D721Med (cell line): Measurements from ENCODE around the gene HRK.

Experiments used
- DNase-seq: peaks from one replicate; pipeline ENCODE4 v3.0.0; 2011; ENCODE audit warnings: low spot score; ENCODE audit not compliant: insufficient read length
- FAIRE-seq: peaks from 2 replicates; lab custom pipeline; 2011; peaks lifted over from hg19 to GRCh38; lab: Jason Lieb, UNC
- TF ChIP-seq, protein P1 (sequence below): IDR thresholded peaks from 2 replicates; pipeline ENCODE4 v1.5.1; 2012; ENCODE audit warnings: mild to moderate bottlenecking, control low read depth; ENCODE audit not compliant: insufficient read depth; ENCODE audit errors: missing control alignments

HRK gene

DNA sequence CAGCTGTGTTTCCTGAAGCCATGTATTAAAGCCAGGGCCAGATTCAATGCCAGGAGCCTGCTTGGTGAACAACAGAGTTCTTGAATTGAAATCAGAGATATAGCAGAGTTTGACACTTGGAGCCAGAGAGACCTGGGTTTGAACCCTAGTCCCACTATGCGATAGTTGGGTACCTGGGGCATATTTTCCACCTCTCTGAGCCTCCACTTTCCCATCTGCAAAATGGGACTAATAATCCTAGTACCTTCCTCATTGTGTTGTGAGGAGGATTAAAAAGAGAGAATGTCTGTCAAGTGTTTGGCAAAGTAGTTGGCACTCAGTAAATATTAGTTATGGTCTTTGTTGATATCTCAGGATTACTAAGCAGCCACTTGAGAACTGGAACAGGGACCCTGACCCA lies 6.0 kb upstream of the HRK start:
- DNase-seq (no peak), FAIRE-seq (no peak)
- TF ChIP-seq, protein P1, sequence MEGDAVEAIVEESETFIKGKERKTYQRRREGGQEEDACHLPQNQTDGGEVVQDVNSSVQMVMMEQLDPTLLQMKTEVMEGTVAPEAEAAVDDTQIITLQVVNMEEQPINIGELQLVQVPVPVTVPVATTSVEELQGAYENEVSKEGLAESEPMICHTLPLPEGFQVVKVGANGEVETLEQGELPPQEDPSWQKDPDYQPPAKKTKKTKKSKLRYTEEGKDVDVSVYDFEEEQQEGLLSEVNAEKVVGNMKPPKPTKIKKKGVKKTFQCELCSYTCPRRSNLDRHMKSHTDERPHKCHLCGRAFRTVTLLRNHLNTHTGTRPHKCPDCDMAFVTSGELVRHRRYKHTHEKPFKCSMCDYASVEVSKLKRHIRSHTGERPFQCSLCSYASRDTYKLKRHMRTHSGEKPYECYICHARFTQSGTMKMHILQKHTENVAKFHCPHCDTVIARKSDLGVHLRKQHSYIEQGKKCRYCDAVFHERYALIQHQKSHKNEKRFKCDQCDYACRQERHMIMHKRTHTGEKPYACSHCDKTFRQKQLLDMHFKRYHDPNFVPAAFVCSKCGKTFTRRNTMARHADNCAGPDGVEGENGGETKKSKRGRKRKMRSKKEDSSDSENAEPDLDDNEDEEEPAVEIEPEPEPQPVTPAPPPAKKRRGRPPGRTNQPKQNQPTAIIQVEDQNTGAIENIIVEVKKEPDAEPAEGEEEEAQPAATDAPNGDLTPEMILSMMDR: no peak

DNA sequence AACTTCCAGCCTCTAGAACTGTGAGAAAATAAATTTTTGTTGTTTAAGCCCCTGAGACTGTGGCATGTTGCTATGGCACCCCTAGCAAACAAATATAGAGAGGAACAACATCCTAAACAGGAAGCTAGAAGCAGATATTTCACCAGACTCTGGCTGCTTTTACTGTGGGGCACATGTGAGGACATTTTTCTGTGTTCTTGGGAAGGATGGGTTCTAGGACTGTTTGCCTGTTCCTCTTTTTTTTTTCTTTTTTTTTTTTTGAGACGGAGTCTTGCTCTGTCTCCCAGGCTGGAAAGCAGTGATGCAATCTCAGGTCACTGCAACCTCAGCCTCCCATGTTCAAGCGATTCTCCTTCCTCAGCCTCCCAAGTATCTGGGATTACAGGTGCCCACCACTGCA lies 4.2 kb upstream of the HRK start:
- FAIRE-seq (no peak), DNase-seq (no peak)
- TF ChIP-seq, protein P1: no peak

DNA sequence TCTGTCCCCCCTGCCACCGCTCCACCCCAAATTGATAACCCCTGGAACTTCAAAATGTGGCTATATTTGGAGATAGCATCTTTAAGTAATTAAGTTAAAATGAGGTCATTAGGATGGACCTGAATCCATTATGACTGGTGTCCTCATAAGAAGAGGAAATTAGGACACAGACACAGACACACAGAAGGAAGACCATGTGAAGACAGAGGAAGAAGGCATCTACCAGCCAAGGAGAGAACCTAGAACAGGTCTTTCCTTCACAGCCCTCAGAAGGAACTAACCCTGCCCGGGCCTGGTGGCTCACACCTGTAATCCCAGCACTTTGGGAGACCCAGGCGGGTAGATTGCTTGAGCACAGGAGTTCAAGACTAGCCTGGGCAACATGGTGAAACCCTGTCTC lies 3.6 kb upstream of the HRK start:
- TF ChIP-seq, protein P1: no peak
- DNase-seq (no peak), FAIRE-seq (no peak)

- DNase-seq (peak; percentile 54), FAIRE-seq (no peak)
- TF ChIP-seq, protein P1: peak; percentile 52
Observed at GRCh38 chr12:116882742-116883141, 1.5 kb upstream of the HRK start.

DNA sequence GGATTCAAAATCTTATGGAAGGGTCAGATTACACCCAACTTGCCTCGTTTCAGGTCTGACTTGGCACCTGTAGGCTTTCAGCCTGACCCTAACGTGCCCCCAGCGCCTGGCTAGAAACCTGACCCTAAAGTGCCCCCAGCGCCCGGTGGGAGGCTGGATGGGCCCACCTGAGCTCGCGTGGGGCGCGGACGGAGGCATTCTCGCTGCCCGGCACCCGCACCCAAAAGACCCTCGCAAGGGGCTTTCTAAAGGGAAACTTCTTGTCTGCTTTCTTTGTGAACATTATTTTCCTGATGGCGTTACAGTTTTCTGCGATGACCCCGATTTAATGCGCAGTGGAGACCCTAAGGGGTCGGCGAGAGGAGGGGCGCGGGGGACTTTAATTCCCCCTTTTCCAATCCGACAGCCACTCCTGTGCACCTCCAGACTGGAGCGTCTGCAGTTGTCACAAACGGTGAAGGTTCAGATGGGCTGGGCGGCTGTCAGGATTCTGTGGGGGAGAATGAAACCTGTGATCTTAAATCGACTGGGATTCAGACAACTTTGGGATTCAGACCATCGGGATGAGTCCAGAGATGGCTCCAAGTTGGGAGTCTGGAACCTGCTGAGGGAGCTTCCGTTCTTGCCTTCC lies 751 bp upstream of the HRK start:
- TF ChIP-seq, protein P1: no peak
- FAIRE-seq (no peak), DNase-seq (no peak)

- DNase-seq: peak; percentile 47
- no peak for FAIRE-seq
- TF ChIP-seq, protein P1: peak; percentile 2
Observed at GRCh38 chr12:116880817-116881324, 370 bp downstream of the HRK start.

GRCh38 chr12:116880213-116880816 lies 926 bp downstream of the HRK start:
- TF ChIP-seq, protein P1: no peak
- FAIRE-seq (no peak), DNase-seq (no peak)
